NCI-H226 (cell line): ENCODE measurements around the gene RHBDF2.

Experiments used
- DNase-seq: peaks from one replicate; pipeline ENCODE4 v3.0.0-alpha.2; 2015

The RHBDF2 gene

DNA sequence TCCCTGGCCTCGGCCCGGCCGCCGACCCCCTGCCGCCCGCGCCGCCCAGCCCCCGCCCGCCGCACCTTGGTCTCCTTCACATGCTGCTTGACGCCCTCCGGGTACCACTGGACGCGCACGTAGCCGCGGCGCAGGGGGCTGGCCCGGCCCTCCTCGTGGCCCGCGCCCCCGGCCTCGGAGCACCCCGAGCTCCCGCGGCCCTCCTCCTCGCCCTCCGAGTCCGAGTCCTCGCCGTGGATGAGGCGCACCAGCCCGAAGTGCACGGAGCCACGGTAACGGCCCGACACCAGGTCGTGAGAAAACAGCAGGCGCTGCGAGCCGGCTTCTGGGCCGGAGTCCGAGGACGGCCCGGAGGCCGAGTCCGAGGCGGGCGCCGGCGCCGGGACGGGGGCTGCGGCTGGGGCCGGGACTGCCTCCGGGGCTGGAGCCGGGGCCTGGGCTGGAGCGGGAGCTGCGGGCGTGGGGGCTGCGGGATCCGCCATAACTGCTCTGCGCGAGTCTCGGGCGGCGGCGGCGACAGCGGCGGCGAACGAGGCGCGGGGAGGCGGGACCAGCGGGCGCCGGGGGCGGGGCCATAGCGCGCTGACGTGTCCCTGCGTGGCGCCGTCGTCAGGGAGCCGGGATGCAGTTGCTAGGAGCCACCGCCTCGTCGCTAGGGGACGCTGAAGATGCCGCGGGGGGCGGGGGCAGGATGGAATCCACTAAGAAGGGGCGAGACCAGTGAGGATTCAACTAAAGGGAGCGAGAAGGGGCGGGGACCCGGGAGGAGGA, 48.4 kb downstream of the RHBDF2 start, which contains the start of gene UBE2O:
TSS of gene UBE2O (minus strand) at position 493 of the 771 bp plus-strand sequence. CDS start at position 482, 11 bp downstream.
- DNase-seq: peak; percentile 75

DNA sequence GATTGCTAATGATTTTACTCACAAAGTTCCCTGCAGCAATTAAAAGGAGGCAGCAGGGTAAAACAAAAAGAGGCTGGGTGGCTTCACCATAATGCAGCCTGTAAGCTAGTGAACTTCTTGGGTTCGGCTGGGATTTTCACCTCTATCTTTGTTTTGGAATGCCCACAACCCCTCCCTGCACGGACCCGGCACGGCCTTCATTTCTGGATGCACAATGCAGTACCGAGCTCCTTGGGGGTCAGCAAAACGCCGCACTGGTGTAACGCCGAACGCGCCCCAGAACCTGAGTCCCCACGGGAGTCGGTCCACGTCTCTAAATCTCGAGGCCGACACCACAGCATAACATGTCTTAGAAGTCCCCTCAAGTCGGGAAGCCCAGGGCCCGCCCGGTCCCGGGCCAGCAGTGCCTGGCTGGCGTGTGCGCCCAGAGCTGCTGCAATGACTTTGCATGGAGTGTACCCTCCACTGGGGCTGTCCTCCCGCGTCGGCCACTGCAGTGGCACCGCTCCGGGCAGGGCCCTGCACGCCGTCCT, 49.0 kb downstream of the RHBDF2 start:
- DNase-seq: no peak

DNA sequence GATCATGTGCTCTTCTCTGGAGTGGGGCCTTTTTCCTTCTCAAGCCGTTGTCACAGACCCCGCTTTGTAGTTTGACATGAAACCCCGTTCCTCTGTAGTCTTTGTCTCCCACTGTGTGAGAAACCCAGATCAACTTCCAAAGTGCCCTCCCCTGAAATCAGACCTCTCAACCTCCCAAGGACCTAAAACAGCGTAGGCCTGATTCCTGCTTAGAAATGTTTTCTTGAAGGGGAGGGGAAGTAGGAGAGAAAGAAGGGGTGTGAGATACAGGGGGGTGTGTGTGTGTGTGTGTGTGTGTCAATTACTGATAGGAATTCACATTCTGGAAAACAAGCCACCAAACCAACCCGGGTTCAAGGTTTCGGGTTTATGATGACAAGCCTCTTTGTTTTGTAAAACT, 49.7 kb downstream of the RHBDF2 start:
- DNase-seq: no peak

DNA sequence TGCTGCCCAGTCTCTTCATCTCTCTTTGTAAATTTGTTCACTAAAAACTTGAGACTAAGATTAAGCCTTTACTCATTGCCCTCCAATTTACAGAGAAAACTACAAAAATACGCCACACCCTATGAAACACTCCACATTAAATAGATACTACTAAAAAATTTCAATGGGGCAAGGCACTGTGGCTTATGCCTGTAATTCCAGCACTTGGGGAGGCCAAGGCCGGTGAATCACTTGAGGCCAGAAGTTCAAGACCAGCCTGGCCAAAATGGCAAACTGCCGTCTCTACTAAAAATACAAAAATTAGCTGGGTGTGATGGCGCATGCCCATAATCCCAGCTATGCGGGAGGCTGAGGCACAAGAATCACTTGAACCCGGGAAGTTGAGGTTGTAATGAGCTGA, 52.1 kb downstream of the RHBDF2 start:
- DNase-seq: no peak

DNA sequence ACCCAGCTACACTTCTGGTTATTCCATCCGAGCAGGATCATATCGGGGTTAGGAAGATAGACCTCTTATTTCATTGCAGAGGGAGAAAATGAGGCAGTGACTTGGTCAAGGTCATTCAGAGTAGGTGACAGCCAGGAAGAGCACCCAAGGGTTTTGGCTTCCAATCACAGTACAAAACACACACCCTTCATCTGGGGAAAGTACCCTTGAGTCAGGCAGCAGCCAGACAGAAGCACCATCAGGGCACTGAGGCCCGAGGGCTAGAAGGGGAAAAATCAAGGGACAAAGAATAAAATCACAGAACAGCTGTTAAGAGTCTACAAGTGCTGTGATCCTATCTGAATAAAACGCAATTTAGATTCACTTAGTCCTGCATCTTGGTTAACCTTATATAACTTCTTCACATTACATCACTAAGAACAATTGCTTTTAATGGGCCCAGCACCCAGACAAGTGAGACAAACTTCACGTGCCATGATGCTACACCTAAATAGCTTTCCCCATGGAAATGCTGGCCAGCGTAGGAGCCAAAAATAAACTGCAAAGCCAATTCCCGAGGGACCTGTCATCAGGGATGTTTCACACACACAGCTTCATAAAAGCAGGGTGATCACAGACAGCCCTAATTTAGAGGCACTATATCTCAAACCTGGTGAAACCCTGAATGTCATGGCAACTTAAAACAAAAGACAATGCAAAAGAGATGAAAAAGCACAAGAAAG, 53.1 kb downstream of the RHBDF2 start:
- DNase-seq: no peak

DNA sequence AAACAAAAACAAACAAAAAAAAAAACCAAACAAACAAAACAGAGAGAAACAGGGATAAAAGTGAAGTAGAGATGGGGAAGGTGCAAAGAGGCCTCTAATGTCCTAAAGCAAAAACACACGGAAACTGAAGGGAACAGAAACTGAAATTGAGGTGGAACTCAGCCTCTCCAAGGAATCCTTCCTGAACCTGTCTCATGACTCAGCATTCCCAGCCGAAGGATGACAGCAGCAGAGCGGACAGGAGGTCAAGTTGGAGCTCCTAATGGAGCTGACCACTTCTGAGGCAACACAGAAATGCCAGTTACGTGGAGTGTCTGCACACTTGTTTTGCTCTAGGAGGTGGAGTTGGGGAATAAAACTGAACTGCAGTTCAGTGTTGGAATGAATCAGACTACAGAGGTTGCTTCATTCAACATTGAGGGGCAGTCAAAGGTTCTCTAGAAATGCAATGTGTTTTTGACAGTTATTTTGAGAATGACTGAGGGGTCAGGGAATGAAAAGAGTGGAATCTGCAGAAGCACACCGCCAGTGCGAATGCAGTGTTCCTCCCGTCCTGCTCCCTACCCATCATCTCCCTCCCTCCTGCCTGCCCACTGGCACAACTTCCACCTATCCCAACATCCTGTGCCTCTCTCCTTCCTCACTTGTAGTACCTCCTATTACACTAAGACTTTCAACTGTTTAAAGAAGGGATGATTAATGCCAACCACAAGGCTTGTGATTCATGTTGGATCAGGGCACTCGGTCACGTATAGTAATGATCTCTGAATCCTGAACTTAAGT, 54.6 kb downstream of the RHBDF2 start:
- peak; percentile 94 for DNase-seq

DNA sequence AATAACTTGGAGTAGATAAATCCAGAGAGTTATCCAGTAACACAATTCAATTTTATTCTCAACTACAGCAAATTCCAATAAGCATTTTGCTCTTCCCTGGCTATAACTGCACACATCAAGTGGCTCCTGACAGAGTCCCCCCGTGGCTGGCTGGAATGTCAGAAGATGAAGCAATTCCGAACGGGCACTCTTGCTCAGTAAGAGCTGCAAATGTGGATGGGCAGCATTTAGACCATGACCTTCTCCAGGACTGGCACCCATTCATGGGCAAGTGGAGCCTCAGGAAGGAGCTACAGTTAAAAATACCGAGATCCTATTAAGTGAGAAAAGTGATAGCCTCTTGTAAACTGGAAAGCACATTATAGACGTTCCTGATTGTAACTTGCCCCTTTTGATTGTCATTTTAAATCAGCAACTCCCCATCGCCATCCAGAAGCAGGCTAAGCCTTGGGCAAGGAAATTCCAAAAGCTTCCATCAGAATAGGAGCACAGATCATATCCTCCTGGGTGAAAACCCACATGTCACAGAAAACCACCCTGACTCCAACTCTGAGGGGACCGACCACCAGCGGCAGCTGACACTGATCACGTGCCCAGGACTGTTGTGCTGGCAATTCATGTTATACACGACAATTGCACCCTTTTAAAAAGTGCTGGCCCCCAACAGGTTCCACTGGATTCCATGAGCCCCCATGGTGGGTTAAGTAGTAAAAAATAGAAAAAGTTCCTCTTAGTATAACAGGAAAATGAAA, 55.4 kb downstream of the RHBDF2 start:
- no peak for DNase-seq

DNA sequence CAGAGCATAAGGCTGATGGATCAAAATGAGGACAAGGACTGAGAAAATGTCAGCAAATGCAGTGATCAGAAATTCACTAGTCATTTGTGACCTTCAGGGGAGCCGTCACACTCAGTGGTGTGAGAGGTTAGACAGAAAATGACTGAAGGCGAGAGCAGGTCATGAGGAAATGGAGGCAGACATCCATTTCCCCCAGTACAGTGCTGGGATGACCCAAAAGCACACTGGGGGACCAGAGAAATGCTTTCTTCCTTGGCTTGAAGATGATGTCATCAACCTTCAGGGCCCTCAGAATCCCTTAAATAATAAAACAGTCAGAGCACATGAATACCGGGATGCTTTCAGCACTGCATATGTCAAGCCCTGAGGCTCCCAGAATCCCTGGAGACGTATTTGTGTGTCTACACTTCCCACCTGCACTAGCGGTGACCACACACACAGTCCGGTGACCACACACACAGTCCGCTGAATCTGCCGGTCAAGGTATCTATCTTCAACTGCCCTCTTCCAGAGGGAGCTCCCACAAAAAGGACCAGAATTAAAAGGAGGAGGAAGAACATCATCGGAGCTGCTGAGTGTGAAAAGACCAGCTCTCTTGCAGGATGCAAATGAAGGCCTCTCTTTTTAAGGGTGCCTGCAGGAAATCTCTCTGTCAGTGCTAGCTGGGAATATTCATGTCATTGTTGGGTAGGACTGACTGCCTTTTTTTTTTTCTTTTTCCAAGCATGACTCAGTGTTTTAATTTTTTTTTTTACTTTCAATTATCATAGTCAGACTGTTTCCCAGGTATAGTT, 56.5 kb downstream of the RHBDF2 start:
- no peak for DNase-seq

DNA sequence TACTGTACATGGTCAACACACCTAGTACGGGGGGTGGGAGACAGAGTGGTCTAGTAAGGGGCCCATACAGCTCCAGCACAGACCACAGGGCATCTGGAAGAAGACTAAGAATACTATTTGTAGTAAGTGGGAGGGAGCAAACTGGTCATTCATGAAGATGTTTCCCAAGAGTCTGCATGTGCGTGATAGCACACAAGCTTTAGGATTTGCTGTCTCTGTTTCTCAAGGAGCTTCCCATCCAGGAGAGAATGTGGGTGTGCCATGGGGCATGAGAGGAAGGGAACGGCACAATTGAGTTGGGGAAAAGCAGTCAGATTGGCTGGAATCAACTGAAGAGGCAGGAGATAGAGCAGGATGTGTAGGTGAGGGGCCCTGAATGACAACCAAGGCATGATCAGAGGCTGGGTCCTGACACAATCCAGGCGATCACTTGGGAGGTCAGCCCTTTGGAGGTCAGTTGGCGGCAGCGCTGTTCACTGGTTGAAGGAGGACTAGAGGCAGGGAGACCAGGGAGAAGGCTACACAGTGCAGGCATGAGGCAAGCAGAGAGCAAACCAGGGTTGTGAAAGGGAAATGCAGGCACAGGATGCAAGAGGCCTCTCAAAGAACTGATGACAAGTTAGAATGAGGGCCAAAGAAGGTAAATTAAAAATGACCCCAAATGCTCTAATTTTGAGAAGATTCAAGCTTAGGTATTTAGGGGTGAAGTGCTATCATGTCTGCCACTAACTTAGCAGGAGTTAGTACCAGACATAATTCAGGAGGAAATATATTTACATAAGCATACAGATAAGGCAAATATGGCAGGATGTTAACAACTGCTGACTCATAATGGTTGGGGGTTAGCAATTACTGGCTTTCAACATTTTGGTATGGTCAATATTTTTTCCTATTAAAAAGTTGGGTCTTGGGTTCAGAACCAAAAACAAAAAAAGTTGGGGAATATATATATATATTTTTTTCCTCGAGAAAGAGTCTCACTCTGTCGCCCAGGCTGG, 58.6 kb downstream of the RHBDF2 start:
- no peak for DNase-seq

DNA sequence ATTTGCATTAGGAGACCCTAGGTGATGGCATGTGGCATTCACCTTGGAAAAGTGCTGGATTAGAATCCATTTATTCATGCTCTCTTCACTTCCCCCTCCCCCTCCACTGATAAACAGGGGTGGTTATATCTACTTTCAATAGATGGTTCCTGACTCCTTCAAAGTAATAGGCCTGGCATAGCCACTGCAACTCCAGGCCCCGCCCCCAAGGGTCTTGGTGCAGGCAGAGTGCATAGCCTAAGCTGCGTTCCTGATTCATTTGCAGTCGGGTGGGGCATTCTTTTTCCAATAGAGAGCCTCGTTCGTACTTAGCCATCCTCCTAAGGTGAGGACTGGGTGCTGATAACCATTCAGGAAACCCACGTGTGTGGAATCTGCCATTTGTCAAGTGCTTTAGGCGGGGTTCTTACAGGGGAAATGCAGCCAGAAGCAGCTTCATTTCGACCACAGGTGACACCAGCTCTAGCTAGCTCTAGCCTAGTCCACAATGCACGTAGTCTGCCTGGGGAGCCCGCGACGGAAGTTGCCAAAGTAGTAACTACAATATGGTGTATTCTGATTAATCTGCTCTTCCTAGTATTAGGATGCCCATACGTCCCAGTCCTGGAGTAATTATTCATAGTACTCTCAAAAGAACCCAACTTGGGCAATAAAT, 59.4 kb downstream of the RHBDF2 start:
- DNase-seq: no peak

DNA sequence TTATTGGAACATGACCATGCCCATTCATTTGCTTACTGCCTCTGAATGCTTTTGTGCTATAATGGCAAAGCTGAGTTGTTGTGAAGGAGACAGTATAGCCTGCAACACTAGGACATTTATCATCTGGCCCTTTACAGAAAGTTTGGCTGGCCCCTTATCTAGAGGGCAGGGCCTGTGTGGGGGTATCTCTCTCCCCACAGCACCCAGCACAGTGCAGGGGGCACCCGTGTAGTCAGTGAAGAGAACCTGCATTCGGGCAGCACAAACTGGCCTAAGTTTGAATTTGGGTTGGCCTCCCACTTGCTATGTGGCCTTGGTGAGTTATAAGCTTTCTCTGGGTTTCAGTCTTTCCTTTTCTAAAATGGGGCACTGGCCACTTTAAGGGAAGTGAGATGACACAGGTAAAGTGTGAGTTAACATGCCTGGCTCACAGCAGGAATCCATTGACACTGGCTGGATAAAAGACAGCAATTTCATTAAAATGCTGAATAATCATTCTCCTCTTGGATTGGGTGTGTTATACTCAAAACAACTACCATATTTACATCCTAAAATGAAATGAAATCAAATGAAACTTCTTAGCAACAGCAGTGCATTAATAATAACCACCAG, 60.4 kb downstream of the RHBDF2 start:
- no peak for DNase-seq

DNA sequence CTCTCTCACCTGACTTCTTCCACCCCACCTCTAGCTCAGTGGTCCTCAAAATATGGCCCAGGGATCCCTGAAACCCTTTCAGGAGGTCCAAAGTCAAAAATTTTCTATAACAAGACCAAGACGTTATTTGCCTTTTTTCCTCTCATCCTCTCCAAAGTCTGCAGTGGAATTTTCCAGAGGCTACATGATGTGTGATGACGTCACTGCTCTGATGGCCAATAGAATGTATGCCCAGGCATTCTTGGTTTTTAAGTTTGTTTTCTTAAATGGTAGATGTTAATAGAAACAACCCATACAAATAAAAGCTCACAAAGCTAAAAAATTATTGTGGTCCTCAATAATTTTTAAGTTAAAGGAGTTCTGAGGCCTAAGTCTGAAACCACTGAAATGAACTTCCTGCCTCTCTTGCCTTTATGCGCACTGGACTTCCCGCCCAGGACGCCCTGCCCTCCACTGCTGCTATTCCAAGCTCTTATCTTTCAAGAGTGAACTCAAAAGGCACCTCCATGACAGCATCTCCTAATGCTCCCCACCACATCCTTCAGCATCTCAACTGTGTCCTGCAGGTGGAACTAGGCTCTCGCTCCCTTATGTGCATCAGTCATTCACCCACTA, 61.8 kb downstream of the RHBDF2 start:
- no peak for DNase-seq

DNA sequence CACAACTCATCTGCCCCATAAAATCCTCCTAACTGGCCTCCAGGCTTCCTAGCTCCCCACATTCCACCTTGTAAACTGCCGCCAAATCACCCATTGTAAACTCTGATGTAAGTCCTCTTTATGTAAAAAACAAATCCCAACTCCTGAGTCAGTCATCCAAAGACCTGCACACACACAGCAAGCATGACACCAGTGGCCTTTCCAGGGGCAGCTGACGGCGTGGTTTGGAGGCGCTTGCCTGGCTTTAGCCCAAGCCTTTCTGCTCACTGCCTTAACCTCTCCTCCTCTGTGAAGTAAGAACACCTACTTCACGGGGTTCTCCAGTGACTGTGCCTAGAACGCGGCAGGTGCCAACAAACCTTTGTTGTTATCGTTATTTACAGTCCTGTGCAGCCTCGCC, 62.3 kb downstream of the RHBDF2 start:
- DNase-seq: no peak

DNA sequence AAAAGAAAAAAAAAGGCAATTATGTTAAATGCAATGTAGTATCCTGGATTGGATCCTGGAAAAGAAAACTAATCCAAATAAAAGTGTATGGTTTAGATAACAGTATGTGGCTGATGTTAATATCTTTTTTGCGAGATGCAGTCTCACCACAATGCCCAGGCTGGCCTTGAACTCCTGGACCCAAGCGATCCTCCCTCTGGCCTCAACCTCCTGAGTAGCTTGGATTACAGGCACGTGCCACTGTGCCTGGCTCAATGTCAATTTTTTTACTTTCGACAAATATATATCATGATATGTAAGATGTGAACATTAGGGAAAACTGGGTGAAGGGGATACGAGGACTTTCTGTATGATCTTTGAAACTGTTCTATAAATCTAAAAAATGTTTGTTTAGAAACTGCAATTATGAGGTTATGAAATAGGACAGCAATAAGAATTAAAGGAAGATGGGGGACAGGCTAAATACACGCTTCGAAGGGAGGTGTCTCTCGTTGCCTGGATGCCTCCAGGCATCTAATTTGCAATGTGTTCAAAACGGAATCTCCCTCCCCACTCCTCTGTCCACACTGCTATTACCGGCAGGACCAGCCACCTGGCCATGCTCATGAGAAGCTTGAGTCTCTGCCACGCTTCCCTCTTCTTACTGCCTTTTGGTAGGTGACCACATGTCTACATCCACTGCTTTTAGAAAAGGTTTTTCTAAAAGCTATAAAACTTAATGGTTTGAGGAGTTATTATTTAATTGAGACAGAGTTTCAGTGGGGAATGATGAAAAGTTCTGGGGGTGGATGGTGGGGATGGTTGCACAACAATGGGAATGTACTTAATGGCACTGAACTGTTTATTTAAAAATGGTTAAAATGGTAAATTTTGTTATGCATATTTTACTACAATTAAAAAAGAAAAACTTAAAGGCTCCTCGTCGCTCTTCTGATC, 63.5 kb downstream of the RHBDF2 start:
- DNase-seq: no peak

DNA sequence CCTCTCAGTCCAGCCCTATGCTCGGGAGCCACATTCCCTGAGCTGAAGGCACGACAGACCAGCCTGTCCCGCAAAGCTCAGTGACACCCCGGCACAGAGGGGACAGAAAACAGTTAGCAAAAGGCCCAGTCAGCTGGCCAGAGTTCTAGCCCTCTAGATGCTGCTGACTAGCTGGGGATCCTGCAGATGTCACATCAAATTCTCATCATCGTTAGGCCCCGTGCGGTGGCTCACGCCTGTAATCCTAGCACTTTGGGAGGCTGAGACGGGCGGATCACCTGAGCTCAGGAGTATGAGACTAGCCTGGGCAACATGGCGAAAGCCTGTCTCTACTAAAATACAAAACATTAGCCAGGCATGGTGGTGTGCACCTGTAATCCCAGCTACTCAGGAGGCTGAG, 65.5 kb downstream of the RHBDF2 start:
- DNase-seq: no peak

DNA sequence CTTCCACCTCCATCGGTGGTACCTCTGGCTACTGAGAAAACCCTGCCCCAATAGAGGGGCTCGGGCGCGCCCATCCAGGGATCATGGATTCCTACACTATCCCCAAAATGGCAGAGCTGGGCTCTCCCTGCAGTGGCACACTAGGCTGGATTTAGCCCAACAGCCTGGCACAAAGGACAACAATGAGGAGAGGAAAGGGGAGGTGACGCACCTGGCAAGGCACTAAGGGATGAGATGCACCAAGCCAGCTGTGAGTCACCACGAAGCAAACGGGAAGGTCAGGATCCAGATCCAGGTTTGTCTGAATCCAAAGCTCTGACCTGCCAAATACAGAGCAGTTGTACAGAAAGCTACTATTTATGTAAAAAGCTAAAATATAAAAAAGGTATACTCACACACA, 66.4 kb downstream of the RHBDF2 start:
- DNase-seq: no peak

DNA sequence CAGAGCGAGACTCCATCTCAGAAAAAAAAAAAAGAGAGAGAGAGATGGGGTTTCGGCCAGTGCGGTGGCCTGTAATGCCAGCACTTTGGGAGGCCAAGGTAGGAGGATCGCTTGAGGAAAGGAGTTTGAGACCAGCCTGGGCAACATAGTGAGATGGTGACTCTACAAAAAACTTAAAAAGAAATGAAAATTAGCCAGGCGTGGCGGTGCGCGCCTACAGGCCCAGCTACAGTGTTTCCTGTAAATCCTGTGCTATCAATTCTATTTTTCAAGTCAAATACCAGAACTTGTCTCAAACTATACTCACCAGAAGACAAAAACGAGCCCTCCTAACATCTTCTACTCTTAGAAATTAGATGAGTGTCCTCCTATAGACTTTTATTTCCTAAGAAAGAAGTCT, 67.5 kb downstream of the RHBDF2 start:
- no peak for DNase-seq
